ENCODE measurements around the gene EIF3A.
"Not testable (repeated sequence)": the region's sequence is repeated elsewhere in the genome, so short reads cannot be mapped to it uniquely, and the experiment has no call there.

The EIF3A gene

DNA sequence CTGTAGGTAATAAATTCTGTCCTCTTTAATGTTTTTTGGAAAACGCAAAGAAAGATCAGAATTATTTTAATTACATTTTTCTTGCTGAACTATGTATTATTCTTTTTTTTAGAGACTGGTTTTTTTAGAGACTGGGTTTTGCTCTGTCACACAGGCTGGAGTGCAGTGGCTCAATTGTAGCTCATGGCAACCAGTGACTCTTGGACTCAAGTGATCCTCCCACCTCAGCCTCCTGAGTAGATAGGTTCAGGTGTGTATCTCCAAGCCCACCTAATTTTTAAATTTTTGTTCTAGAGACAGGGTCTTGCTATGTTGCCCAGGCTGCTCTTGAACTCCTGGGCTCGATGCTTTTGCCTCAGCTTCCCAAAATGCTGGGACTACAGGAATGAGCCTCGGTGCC lies 18.0 kb upstream of the EIF3A start:
- DNase-seq, result no peak

DNA sequence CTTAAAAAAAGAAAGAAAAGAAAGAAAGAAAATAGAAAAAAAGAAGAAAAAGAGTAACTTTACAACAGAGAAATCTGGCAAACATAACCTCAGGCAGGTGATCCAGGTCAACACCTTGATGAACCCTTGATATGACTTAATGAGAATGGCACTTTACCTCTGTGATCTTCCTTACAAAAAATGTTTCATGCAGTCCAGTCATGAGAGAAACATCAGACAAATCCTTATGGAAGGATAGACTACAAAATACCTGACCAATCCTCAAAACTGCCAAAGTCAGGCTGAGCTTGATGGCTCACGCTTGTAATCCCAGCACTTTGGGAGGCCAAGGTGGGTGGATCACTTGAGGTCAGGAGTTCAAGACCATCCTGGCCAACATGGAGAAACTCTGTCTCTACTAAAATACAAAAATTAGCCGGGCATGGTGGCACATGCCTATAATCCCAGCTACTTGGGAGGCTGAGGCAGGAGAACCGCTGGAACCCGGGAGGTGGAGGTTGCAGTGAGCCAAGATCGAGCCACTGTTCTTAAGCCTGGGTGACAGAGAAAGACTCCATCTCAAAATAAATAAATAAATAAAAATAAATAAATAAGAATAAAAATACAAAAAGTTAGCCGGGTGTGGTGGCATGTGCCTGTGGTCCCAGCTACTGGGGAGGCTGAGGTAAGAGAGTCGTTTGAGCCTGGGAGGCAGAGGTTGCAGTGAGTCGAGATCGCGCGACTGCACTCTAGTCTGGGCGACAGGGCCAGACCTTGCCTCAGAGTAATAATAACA lies 16.2 kb upstream of the EIF3A start:
- DNase-seq, result not testable (repeated sequence)

DNA sequence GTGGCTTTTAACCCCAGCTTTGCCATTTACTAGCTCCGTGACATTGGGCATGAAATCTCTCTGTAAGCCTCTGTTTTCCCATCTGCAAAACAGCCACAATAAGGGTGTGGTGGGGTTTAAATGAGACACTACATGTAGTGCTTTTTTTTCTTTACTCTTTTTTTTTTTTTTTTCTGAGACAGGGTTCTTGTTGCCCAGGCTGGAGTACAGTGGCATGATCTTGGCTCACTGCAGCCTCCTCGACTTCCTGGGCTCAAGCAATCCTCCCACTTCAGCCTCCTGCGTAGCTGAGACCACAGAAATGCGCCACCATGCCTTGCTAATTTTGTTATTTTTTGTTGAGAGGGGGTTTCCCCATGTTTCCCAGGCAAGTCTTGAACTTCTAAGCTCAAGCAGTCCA lies 15.0 kb upstream of the EIF3A start:
- DNase-seq, result no peak

DNA sequence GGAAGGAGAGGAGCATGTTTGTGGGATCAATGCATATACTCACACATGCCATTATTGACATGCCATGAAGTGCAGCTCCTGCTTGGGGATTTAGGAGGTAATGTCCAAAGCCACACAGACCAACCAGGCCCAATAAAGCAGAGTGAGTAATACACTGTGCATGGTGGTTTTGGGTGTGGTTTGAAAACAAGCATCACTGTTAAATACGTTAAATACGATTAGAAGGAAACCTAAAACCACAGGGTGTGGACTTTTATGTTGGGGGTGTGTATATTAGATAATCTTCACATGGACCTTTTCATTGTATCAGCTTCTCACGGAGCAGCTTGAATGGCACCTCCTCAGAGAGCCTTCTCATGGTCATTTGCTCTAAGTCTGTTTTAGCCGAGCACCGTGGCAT lies 10.4 kb upstream of the EIF3A start:
- peak in 1 of 2 experiments; percentile 7 for DNase-seq

DNA sequence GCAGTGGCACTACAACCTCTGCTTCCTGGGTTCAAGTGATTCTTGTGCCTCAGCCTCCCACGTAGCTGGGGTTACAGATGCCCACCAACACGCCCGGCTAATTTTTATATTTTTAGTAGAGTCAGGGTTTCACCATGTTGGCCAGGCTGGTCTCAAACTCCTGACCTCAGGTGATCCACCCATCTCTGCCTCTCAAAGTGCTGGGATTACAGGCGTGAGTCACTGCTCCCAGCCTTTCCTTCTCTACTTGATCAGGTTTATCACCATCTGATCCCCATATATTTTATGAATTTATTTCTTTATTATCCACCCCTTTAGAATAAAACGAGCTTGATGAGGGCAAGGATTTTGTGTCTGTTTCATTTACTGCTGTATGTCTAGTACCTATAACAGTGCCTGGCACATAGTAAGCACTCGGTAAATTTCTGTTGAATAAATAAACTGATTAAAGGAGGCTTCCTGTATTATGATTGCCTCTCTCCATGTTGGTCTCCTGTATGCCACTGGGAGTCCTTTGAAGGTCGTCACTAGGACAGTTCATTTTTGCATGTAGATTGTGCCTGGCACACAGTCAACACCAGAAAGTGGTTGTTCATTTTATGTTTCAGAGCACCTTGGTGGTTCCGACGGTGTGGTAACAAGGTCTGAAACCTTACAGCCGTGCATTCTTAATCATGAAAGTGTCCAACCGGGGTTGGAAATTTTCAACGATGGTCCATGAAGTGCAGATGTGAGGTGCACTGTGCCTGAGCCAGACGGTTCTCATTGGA lies 9.6 kb upstream of the EIF3A start:
- DNase-seq, result no peak

DNA sequence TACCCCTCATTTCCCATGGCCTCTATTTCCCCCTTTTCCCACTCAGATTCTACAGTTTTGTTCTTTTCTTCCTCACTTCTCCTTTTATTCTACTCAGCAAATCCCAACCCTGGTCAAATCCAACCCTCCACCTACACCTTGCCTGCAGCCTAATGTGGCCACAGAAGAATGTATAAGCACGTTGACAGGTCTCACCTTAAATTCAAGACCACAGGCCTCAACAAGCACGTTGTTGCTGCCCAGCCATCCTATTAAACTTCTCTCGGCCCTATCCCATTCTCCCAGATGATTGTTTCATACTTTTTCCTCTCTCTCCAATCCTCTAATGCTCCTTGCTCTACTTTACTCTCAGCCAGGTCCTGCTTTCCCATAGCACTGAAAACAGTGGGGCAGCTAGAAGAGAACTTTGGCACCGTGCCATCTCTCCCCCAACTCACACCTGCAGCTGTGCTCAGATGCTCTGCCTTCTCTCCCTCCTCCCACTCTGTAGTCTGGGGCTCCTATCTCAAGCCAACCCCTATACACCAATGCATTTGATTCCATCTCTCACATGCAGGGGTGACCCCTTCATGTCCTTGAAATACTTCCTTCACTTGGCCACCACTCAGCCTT lies 6.8 kb upstream of the EIF3A start:
- DNase-seq, result no peak

DNA sequence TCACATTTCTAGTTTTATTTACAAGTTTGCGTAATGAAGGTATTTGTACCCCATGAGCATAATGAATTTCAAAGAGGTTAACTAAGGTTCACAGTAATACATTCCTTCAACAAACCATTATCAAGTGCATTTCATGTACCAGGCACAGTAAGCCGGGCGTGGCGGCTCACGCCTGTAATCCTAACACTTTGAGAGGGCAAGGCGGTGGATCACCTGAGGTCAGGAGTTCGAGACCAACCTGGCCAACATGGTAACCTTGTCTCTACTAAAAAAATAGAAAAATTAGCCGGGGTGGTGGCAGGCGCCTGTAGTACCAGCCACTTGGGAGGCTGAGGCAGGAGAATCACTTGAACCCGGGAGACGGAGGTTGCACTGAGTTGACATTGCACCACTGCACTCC lies 4.3 kb upstream of the EIF3A start:
- no peak for DNase-seq

DNA sequence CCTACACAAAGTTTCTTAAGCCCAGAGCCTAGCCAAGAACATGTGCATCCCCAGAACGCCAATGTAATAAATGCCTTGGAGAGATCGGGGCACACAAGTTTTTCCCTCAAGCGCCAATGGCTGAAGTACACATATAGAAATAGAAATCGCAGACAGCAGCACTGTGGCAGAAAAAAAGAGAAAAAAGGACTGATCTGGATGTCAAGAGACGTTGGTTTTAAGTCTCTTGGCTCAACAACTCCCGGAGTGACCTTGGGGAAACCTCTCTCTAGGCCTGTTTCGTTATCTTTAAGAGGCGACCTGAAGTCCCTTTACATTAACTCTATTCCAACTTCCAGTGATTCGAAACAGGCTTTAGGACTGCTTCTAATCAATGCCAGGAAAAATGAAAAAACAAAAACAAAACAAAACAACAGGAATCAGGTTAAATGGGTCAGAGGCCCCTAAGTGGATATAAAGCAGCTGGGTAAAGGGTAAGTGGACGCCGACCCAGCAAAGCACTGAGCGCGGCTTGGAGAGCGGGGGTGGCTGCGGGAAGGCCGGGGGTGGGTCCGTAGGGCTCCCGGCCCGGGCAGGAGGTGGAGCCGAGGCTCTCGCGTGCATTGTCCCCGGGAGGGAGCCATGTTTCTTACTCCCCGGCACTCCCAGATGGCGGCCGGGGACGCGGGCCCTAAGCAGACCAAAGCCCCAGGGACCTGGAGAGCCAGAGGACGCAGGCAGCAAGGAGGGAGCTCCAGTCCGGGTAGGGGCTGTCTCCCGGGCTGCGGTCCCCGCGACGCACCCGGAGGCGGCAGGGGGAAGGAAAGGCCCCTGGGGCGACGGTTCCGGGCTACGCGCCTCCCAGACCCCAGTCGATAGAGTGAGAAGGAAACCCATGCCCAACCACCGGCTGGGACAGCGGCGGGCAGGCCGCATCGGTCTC lies 757 bp downstream of the EIF3A start:
- peak in 1 of 2 experiments; percentile 54 for DNase-seq

DNA sequence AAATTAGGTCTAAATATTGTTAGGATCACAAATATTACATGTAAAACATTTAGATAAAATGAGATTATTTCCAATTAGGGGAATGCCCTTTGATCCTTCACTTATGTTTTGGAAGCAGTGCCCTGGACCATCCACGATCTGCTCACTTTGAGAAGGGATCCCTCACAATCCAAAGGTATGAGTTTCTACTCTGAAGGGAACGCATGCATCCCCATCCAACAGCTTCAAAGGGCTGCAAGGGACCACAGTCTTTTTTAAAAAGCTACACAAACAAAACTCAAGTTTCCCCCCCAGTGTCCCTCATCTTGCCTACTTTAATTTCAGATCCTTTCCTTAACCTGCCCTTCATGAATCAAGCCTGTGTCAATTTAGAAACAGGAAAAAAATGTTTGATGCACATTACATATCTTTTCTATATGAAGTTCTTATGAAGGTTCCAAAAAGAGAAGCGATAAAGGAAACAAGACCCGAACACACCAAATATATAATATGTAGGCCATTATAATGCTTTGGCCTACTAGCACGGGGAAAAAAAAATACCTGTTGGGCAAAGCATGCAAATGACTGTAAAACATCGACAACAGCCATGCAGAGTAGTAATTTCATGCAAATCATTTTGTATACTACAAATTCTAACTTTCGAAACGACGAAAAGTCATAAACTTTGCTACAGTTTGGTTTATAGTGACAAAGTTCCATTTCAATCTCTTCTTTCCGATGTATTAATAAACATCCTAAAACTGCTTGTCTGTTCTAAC lies 2.0 kb downstream of the EIF3A start:
- DNase-seq, result no peak

DNA sequence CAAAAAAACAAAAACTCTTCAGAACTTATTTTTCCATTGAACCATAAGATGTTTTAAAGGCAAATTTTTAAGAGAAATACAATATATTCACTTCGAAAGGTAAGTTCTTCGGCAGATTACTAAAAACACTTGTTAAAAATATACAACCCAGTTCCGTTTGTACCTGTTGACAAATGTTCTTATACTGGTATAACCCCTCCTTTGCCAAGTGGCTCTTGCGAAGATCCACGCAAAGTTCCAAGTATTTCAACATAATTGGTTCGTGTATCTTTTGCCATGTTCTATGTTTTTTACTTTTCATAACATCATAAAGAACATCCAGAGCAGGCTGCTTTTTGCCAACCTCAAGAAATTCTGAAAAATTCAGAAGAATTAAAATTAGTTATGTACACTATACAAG lies 7.0 kb downstream of the EIF3A start:
- no peak for DNase-seq

DNA sequence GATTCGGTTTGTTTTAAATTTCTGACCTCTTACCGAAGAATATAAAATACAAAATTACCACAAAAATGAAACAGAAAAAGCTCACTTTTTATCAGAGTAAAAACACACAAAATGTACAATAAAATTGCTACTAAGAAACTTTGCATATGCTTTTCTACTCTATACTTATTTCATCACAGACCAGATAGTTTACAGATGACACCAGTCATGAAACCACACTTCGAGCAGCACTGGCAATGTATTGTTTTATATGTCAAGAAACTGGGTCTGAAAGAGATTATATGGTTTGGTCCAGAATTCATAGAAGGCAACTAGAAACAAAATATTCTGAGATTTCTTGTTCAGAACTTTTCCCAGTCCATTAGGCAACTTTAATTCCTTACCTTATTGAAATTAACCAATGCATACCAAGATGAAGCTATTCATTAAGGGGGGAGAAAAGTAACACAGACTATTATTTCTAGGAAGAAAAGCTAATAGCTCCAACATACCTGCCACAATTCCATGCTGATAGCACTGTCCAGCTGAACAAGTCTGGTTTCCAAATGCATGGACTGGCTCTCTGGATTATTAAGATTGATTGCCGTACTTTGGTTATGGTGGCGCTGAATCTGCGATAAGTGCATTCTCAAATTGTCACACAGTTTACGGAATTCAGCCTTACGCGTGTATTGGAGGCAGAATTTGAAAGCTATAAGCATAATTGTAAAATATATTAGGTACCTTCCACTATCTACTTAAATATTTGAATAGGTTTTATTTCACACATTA lies 10.0 kb downstream of the EIF3A start:
- DNase-seq, result no peak

DNA sequence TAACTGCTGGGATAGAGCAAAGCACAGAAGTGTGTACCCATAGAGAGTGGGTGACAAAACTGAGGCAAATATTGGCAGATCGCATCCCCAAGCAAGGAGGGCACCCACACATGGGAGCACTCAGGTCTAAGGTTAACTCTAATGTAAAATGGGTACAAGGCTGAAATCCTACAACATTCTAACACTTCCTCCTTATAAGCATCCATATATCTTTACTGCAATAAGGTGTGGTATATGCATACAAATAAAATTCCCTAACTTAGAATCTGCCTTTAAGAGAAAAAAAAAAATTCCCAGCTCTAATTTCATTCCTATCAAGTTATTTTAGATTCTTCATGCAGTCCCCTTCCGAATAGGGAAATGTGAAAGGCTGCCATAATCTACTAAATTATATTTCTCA lies 18.7 kb downstream of the EIF3A start:
- DNase-seq, result no peak

DNA sequence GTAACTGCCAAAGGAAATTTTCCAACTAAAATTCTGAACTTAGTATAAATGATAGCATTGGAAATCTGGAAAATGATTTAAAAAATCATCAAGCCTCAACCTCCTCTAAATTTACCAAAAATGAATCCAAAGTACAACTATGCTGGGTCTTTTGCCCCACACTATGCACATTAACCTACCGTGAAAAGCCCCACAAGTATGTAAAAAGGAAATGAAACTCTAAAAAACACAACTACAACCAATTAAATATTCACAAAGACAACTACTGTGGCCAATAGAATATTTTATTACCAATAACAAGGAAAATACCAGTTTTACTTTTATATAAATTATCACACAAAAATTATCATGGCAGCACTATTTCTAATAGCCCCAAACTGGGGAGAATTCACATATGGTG lies 19.3 kb downstream of the EIF3A start:
- no peak for DNase-seq

DNA sequence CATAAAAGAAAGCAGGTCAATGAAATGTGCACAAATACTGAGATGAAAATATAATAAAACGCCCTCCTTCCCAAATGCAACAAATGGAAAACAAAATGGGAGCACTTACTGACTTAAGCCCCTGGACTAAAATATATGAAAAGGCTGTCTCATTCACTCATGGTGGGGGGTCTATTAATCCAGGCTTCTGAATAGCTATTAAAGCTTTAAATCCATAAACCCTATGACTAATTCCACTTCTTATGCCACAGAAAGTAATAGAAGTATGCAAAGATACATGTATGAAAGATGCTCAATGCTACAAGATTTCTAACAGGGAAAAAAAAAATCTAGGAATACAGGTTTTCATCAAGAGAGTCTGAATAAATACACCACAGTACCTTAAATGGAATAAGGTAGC lies 20.5 kb downstream of the EIF3A start:
- no peak for DNase-seq

DNA sequence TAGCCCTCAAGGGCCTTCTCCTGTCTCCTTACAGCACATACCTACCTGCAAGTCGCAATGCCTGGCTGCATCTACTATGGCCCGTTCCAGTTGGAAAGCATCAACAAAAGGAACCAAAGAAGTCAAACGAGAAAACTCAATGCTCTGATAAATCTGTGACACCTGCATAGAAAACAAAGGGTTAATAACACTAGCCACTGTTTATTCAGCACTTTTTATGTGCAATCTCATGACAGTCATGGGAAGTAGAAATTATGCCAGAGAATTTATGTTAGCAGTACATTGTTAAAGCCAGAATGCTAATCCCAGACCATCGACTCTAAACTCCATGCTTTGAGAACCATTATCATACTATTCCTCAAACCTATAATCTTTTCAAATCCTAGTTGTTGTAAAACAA lies 21.1 kb downstream of the EIF3A start:
- DNase-seq, result no peak

DNA sequence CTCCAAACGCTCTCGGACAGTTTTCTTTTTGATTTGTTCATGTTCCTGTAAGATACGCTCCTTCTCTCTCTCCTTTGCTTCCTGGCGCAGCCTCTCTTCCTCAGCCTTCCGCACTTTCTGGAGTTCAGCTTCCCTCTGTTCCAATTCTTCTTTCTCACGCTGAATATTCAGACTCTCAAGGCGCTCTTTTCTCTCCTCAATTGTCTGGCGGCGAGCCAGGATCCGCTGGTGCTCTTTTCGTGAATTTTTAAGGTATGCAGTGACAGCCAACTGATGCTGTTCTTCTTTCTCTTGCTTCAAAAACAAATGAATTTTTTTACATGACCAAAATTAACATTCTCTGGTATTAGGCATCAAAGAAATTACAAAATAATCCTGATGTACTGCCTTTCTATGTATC lies 22.6 kb downstream of the EIF3A start:
- no peak for DNase-seq

DNA sequence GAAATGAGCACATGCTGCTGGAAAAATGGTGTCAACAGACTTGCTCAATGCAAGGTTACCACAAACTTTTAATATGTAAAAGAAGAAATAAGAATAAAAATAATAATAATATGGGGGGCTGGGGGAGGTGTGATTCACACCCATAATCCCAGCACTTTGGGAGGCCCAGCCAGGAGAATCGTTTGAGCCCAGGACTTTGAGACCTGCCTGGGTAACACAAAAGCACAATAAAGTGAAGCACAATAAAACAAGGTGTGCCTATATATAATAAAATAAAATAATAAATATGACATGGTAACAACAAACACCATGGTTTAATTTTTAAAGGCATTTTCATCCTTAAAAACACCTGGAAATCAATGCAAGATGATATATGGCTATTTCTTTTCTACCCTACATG lies 25.1 kb downstream of the EIF3A start:
- DNase-seq, result no peak

DNA sequence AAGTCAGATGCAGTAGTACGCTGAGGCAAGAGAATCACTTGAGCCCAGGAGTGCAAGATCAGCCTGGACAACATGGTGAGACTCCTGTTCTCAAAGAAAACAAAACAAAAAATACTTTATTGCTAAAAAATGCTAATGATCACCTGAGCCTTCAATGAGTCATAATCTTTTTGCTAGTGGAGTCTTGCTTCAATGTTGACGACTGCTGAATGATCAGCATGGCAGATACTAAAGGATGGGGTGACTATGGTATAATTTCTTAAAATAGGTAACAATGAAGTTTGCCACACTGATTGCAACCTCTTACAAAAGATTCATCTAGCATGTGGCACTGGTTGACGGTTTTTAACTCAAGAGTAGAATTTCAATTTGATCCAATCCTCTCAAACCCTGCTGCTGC lies 28.8 kb downstream of the EIF3A start:
- no peak for DNase-seq

DNA sequence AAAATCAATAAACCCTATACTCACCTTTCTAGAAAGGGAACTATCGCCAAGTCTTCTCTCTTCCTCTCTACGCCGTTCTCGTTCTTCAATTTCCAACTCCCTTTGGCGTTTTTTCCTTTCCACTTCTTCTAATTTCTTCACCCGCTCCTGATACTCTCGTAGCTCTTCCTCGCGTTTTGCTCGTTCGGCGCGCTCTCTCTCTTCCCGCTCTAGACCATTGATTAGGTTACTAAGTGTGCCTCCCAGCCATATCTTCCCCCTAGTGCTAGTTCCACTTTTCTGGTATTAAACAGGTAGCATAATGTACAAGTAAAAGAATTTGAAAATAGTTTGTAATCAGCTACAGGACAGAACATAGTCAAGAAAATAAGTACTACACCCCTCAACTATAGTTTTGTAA lies 30.8 kb downstream of the EIF3A start:
- no peak for DNase-seq

DNA sequence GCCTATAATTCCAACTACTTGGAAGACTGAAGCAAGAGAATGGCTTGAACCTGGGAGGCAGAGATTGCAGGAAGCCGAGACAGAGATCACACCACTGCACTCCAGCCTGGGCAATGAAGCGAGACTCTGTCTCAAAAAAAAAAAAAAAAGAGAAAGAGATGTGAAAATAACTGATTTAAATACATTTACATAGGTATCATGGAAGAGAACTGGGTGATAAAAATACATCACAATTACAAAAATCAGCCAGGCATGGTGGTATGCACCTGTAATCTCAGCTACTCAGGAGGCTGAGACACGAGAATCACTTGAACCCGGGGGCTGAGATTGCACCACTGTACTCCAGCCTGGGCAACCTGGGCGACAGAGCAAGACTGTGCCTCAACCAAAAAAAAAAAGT lies 31.3 kb downstream of the EIF3A start:
- DNase-seq, result no peak

DNA sequence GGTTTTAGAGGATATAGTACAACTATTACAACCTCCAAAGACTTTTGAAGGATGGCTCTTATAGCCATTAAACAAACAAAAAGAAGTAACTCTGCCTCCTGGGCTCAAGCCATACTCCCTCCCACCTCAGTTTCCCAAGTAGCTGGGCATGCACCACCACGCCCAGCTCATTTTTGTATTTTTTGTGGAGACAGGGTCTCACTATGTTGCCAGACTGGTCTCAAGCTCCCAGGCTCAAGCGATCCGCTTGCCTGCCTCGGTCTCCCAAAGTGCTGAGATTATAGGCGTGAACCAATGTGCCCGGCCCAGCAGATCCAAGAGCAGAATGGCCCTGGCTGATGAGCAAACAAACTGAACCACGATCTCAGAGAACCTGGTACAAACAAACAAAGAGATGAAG lies 35.1 kb downstream of the EIF3A start:
- no peak for DNase-seq

DNA sequence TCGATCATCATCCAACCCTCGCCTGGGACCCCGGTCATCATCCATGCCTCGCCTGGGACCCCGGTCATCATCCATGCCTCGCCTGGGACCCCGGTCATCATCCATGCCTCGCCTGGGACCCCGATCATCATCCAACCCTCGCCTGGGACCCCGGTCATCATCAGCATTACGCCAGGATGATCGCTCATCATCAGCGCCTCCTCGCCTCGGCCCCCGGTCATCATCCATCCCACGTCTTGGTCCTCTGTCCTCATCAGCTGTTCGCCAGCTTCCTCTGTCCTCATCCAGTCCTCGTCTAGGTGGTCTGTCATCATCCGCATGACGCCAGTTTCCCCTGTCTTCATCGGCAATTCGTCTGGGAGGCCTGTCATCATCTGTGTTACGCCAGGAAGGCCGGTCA lies 38.4 kb downstream of the EIF3A start:
- no peak for DNase-seq

Measured in NCI-H2081 (cell line).